Erythroblast (primary cell): ENCODE results near the gene SAFB2.

ENCODE experiments used
- DNase-seq, 2 experiments: peaks; one replicate each; lab custom pipeline; 2025; lab: John Stamatoyannopoulos, UW
- GATA1 ChIP-seq: IDR thresholded peaks from 2 replicates; pipeline ENCODE4 v1.6.1; 2011; ENCODE audit warnings: low read depth, mild to moderate bottlenecking, control low read depth, low read length, moderate library complexity
- POLR2A ChIP-seq: IDR thresholded peaks from 2 replicates; pipeline ENCODE4 v1.6.1; 2011; ENCODE audit warnings: mild to moderate bottlenecking, low read length

The SAFB2 gene

GRCh38 chr19:5542665-5543064, 79.9 kb downstream of the SAFB2 start:
- DNase-seq, result no peak
- no peak for TF ChIP-seq GATA1
- no peak for TF ChIP-seq POLR2A

- TF ChIP-seq GATA1, result no peak
- no peak for TF ChIP-seq POLR2A
- DNase-seq, result no peak
Measured at GRCh38 chr19:5541456-5541855, 81.1 kb downstream of the SAFB2 start.

GRCh38 chr19:5540208-5540607, 82.4 kb downstream of the SAFB2 start:
- TF ChIP-seq GATA1 (no peak), POLR2A (no peak)
- no peak for DNase-seq

GRCh38 chr19:5537870-5538269, 84.7 kb downstream of the SAFB2 start:
- TF ChIP-seq POLR2A, result no peak
- TF ChIP-seq GATA1, result no peak
- no peak for DNase-seq
